NCI-H128 (cell line): ENCODE results near the gene PRAMEF7.
"Not testable (repeated sequence)": the region's sequence is repeated elsewhere in the genome, so short reads cannot be mapped to it uniquely, and the experiment has no call there.

Source experiments
- DNase-seq: peaks from one replicate; lab custom pipeline; 2025; ENCODE audit not compliant: unreplicated experiment; lab: John Stamatoyannopoulos, UW

PRAMEF7 gene

DNA sequence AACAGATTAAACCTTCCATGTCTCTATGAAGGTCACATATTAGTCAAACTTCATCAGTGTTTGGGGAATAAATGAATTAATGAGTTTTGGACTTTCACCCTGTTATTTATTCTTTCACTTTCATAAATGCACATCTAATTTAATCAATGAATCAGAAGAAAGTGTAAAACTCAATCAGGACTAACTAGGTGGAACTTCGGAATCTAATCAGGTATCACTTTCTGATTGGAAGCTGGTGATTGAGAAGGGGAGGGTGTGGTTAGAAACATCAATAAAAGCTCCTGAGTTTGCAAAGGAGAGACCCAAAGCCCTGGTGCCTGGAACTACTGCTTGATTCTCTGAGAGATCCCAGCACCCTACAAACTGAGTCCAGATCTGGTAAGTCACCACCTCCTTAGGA is at the start of gene PRAMEF7:
PRAMEF7 (plus strand) TSS at position 301 of the 400 bp plus-strand sequence. CDS start 1,083 bp downstream, outside the sequence.
- DNase-seq, result not testable (repeated sequence)

DNA sequence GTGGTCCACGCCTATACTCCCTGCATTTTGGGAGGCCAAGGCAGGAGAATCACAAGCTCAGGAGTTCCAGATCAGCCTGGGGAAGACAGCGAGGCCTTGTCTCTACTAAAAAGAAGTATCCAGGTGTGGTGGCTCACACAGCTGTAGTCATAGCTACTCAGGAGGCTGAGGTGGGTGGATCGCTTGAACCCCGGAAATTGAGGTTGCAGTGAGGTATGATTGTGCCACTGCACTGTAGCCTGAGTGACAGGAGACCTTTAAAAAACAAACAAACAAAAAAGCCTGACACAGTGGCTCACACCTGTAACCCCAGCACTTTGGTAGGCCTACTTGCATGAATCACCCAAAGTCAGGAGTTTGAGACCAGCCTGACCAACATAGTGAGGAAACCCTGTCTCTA is 38.0 kb upstream of the PRAMEF7 start:
- DNase-seq, result not testable (repeated sequence)

DNA sequence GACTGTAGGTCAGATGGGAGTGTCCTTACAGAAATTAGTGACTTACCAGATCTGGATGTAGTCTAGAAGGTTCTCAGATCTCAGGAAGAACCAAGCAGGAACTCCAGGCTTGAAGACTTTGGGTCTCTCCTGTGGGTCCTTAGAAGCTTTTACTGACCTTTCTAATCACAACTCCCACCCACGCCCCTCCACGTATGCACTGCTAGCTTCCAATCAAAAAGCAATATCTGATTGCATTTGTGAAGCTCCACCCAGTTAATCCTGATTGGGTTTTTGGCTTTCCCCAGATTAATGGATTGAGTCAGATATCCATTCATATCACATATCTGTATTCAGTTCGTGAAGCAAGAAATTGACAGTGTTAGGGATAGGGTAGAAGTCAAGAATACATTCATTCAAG is 30.3 kb upstream of the PRAMEF7 start, which contains the start of gene PRAMEF4:
PRAMEF4 (minus strand) TSS at position 101 of the 400 bp plus-strand sequence. CDS start 2,807 bp downstream, outside the sequence.
- not testable (repeated sequence) for DNase-seq

DNA sequence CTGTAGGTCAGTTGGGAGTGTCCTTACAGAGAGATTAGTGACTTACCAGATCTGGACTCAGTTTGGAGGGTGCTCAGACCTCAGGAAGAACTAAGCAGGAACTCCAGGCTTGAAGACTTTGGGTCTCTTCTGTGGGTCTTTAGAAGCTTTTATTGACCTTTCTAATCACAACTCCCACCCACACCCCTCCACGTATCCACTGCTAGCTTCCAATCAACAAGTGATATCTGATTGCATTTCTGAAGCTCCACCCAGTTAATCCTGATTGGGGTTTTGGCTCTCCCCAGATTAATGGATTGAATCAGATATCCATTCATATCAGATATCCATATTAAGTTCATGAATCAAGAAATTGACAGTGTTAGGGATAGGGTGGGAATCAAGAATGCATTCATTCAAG is 18.2 kb upstream of the PRAMEF7 start, which contains the start of gene PRAMEF10:
PRAMEF10 (minus strand) TSS at position 101 of the 400 bp plus-strand sequence. CDS start 2,423 bp downstream, outside the sequence.
- DNase-seq, result not testable (repeated sequence)

DNA sequence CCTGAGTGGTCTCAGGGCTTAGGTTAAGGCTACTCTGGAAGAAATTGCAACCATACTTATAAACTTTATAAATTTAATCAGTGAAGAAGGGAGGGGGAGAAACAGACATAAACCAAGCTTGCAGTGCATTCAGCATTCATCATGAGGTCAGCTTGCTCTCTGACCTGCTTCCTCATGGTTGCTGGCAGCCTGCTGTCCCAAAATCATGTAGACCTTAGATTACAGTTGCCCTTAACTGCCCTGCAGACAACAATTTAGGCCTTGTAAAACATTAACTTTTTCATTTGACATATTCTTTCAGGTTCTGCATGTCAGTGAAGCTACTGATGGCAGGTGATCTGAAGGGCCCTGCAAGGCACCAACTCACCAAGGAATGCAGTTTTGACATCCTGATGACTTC is 17.2 kb upstream of the PRAMEF7 start:
- not testable (repeated sequence) for DNase-seq

DNA sequence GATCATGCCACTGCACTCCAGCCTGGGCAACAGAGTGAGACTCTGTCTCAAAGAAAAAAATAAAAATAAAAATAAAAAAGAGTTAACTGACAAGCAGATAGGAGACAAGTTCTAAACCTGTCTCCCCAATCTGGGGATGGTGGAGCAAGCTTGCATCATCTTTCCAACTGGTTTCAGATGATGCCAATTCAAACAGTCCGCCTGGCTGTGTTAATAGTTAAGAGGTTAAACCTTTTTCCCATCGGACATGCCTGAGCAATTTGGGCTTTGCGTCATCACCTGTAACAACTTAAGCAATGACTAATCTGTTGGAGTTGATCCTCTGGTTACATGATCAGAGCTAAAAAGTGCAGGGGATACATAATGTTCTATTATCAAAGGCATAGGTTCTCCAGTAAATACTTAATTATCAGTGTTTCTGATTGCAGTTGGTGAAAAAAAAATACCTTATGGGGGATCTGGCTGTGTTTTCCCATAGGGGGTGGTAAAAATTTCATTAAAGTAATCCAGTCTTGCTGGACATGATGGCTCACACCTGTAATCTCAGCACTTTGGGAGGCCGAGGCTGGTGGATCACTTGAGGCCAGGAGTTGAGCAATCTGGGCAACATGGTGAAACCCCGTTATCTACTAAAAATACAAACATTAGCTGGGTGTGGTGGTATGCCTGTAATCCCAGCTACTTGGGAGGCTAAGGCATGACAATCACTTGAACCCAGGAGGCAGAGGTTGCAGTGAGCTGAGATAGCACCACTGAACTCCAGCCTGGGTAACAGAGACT is 12.4 kb upstream of the PRAMEF7 start:
- not testable (repeated sequence) for DNase-seq

DNA sequence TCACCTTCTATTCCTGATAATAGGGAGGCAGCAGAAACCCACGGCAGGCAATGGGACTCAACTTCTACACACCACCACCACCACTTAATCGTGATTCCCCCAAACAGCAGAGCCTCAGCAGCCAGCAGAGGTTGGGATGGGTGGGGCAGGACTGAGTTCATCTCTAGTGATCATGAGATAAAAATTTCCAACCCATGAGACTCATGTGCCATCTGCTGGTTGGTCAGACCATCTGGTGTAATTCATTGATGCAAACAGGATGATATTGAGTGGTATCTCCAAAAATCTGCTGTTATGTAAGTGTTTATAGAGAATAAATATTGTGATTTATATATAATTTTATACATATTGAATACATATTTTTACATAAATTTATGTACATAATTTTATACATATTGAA is 5.3 kb downstream of the PRAMEF7 start:
- DNase-seq, result not testable (repeated sequence)

DNA sequence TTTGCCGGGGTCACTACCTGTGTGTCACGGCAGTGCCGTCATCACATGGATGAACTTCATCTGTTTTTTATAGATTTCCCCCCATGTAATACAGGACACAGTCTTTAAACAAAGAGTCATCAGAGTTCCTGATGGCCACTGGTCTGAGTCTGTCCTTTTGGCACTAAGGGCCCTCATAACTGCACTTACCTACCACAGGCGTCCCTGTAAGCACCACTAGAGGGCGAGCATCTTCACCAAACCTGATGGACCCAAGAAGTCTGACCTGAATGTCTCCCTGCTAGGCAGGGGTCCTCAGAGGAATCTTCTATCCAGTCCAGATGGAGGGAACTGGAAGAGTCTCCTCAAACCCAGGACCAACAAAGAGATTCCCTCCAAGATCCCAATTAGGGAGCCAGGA is 8.0 kb downstream of the PRAMEF7 start:
- DNase-seq, result not testable (repeated sequence)

DNA sequence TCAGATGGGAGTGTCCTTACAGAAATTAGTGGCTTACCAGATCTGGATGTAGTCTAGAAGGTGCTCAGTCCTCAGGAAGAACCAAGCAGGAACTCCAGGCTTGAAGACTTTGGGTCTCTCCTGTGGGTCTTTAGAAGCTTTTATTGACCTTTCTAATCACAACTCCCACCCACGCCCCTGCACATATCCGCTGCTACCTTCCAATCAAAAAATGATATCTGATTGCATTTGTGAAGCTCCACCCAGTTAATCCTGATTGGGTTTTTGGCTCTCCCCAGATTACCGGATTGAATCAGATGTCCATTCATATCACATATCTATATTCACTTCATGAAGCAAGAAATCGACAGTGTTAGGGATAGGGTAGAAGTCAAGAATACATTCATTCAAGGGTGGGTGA is 31.1 kb downstream of the PRAMEF7 start, which contains the start of gene PRAMEF6:
PRAMEF6 (minus strand) TSS at position 101 of the 400 bp plus-strand sequence. CDS start 5,062 bp downstream, outside the sequence.
- DNase-seq, result not testable (repeated sequence)
